ENCODE results near the gene LYZL6. TPM values are rescaled to one million over a fixed set of nuclear protein-coding genes. Genes with fewer than 3 reads are reported as not detected.

LYZL6 gene
- polyA plus RNA-seq, 3 donors, result not detected

DNA sequence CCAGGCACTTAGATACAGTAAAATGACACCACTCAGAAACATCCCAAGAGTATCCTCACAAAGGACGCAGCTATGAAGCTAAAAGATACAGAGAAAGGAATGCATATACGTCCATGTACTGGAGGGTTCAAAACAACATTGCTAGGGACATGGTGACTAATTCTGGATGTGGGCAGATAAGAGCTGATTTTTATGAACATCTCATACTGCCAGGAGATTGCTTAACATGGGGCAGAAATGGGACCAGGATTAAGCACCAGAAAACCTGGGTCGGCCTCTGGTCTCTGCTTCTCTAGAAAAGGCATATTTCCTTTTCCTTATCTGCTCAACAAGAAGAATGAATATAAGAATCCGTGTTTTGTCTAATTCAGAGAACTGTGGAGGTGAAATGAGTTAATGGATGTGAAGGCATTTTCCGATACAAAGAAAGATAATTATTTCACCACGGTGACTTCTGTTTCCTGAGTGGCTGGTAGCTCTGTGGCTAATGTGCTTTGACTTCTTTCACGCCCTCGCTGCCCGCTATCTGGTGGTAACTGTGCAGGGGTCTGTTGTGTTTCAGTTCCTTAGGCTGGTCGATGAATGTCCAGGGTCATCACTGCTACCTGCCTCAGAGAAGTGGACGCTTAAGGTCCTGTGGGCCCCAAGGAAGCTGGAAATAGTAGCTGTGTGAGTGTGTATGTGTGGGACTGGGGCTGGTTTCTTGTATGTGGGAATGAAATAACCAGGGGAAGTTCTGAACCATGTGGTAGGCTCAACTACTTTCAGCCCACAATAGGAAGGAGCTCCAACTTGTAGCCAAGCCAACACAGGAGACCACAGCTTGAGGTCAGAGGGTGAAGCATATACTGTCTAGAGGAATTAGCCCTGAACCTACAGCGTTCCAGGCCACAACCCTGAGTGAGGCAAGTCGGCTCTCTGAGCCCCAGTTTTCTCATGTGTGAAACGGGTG lies 47.6 kb downstream of the LYZL6 start:
- Histone ChIP-seq H4K20me1 (ENCODE audit: insufficient read depth, low read length) (no peaks in the 10 kb centered on the region), H3K36me3 (replicated peaks in 1 of 2; ENCODE audit: control insufficient read depth in 1 of 2, insufficient read depth in 2 of 2, low read length in 2 of 2) (no peaks in the 10 kb centered on the region), H3K4me1 (ENCODE audit: control insufficient read depth in 1 of 2, insufficient read depth in 2 of 2, low read length in 2 of 2) (peaks cover 43 to 58% of the 10 kb centered on the region in 2 donors), H2AFZ (ENCODE audit: insufficient read depth, low read depth, low read length, poor library complexity, severe bottlenecking) (peak overlapping the region; percentile 71), H3K4me2 (replicated peaks; ENCODE audit: extremely low read depth, low read length, poor library complexity, severe bottlenecking) (peak overlapping the region; percentile 56), H3K27me3 (ENCODE audit: control insufficient read depth in 2 of 2, insufficient read depth in 2 of 2, low read length in 2 of 2) (no peaks in the 10 kb centered on the region), H3K27ac (ENCODE audit: low read depth in 1 of 2, low read length in 2 of 2) (peak overlapping the region in 1 of 2 donors; percentile 32), H3K4me3 (replicated peaks in 1 of 3; ENCODE audit: low read depth in 2 of 3, low read length in 3 of 3) (peak overlapping the region in 1 of 3 experiments; percentile 48), H3K79me2 (ENCODE audit: insufficient read depth, low read length) (no peaks in the 10 kb centered on the region), H3K9ac (ENCODE audit: insufficient read depth, low read length, poor library complexity, severe bottlenecking) (no peak overlapping the region), H3K9me3 (replicated peaks in 1 of 2; ENCODE audit: control insufficient read depth in 1 of 2, insufficient read depth in 1 of 2, low read length in 2 of 2) (no peaks in the 10 kb centered on the region)
- H3K4me1 Mint-ChIP-seq, result peaks cover 60% of the 10 kb centered on the region
- H3K27ac Mint-ChIP-seq, result peak overlapping the region in 6 of 7 donors; percentile 64 to 91 (median 74)
- peaks cover 0 to 6% (median 3%) of the 10 kb centered on the region in 3 donors for H3K27me3 Mint-ChIP-seq (ENCODE audit: low read depth in 3 of 3)
- intact Hi-C loops (cut with micrococcal nuclease), result no loop called here
- 0% methylated on average over 8 of the region's 14 CpGs for WGBS (ENCODE audit: insufficient coverage)
- TF ChIP-seq, protein P1, sequence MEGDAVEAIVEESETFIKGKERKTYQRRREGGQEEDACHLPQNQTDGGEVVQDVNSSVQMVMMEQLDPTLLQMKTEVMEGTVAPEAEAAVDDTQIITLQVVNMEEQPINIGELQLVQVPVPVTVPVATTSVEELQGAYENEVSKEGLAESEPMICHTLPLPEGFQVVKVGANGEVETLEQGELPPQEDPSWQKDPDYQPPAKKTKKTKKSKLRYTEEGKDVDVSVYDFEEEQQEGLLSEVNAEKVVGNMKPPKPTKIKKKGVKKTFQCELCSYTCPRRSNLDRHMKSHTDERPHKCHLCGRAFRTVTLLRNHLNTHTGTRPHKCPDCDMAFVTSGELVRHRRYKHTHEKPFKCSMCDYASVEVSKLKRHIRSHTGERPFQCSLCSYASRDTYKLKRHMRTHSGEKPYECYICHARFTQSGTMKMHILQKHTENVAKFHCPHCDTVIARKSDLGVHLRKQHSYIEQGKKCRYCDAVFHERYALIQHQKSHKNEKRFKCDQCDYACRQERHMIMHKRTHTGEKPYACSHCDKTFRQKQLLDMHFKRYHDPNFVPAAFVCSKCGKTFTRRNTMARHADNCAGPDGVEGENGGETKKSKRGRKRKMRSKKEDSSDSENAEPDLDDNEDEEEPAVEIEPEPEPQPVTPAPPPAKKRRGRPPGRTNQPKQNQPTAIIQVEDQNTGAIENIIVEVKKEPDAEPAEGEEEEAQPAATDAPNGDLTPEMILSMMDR (IDR thresholded peaks at IDR 0.05), result no peak
- H3K4me3 Mint-ChIP-seq, result peak overlapping the region; percentile 13 to 87
- peaks cover 0 to 3% of the 10 kb centered on the region in 2 donors for H3K36me3 Mint-ChIP-seq
- H3K9me3 Mint-ChIP-seq, result no peaks in the 10 kb centered on the region
- peak in 2 of 3 donors; percentile 8 to 65 for DNase-seq

DNA sequence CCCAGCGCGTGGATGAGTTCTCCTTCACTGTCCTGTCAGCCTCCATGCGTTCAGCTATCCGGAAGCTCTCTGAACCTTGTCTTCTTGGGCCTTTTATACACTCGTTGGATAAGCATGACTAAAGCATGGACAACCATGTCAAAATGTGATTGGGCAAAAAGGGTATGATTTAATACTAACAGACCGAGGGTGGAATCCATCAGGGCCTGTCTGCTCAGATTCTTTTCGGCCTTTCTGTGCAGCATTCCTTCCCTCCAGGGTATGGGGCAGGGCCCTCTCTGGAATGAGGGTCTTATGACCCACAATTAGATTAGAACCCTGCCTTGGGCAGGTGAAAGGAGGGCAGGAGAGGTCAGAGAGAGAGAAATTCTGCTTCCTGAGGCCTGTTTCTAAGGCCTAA lies 49.3 kb downstream of the LYZL6 start:
- 97% methylated on average over 3 of the region's 7 CpGs for WGBS (ENCODE audit: insufficient coverage)
- Histone ChIP-seq H3K4me3 (replicated peaks in 1 of 3; ENCODE audit: low read depth in 2 of 3, low read length in 3 of 3) (no peak overlapping the region), H3K9ac (ENCODE audit: insufficient read depth, low read length, poor library complexity, severe bottlenecking) (no peak overlapping the region), H3K27me3 (ENCODE audit: control insufficient read depth in 2 of 2, insufficient read depth in 2 of 2, low read length in 2 of 2) (no peaks in the 10 kb centered on the region), H3K9me3 (replicated peaks in 1 of 2; ENCODE audit: control insufficient read depth in 1 of 2, insufficient read depth in 1 of 2, low read length in 2 of 2) (no peaks in the 10 kb centered on the region), H4K20me1 (ENCODE audit: insufficient read depth, low read length) (no peaks in the 10 kb centered on the region), H3K4me2 (replicated peaks; ENCODE audit: extremely low read depth, low read length, poor library complexity, severe bottlenecking) (no peak overlapping the region), H2AFZ (ENCODE audit: insufficient read depth, low read depth, low read length, poor library complexity, severe bottlenecking) (no peak overlapping the region), H3K79me2 (ENCODE audit: insufficient read depth, low read length) (no peaks in the 10 kb centered on the region), H3K4me1 (ENCODE audit: control insufficient read depth in 1 of 2, insufficient read depth in 2 of 2, low read length in 2 of 2) (peaks cover 43 to 50% of the 10 kb centered on the region in 2 donors), H3K36me3 (replicated peaks in 1 of 2; ENCODE audit: control insufficient read depth in 1 of 2, insufficient read depth in 2 of 2, low read length in 2 of 2) (no peaks in the 10 kb centered on the region), H3K27ac (ENCODE audit: low read depth in 1 of 2, low read length in 2 of 2) (no peak overlapping the region)
- H3K36me3 Mint-ChIP-seq, result no peaks in the 10 kb centered on the region
- intact Hi-C loops (cut with micrococcal nuclease), result no loop called here
- H3K9me3 Mint-ChIP-seq, result no peaks in the 10 kb centered on the region
- H3K27me3 Mint-ChIP-seq (ENCODE audit: low read depth in 3 of 3), result peaks cover 0 to 6% (median 4%) of the 10 kb centered on the region in 3 donors
- TF ChIP-seq, protein P1 (IDR thresholded peaks at IDR 0.05), result no peak
- no peak for DNase-seq
- peaks cover 62% of the 10 kb centered on the region for H3K4me1 Mint-ChIP-seq
- H3K27ac Mint-ChIP-seq, result peak overlapping the region in 1 of 7 donors; percentile 8
- H3K4me3 Mint-ChIP-seq, result no peak overlapping the region

Measured in CD14-positive monocyte (primary cell).